ENCODE measurements around the gene C22orf39. TPM values are rescaled to one million over a fixed set of nuclear protein-coding genes. Genes with fewer than 3 reads are reported as not detected.
"Not testable (repeated sequence)": the region's sequence is repeated elsewhere in the genome, so short reads cannot be mapped to it uniquely, and the experiment has no call there.

The C22orf39 gene
- total and polyA plus RNA-seq, 2 donors (not counting 1 experiment from before 2014, with no cell fraction given), result 37.7 to 47.2 TPM

DNA sequence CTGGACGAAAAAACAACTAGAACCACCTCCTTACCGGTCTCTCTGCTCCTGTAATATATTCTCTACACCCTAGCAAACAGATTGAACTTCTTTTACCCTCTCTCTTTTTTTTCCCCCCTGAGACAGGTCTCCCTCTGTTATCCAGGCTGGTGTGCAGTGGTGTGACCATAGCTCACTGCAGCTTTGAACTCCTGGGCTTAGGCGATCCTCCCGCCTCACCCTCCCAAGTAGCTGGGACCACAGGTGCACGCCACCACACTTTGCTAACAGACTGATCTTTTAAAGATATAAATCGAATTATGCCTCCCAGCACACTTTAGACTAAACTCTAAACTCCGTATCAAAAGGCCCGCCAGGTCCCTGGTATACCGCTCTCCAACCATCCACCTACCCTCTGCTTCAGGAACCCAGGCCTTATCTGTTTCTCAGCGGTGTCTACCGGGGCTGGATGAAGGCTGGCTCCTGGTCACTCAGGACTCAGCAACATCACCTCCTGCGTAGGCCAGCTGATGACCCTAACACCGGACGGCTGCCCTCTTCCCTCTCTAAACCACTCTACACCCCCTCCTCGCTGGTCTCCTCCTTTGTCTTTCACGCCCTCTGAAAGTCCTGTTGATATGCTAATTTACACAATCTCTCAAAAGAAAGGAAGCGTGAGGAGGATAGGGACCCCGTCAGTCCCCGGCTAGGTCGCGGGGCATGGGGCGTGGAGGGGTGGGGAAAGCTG, 745 bp downstream of the C22orf39 start:
- intact Hi-C loops (cut with micrococcal nuclease), result loop anchor here (1.0 to 5.0 kb wide), 6 partner anchors 14 to 324 kb away; partner anchors contain the start of genes CDC45, CLTCL1, DGCR2 and MRPL40

DNA sequence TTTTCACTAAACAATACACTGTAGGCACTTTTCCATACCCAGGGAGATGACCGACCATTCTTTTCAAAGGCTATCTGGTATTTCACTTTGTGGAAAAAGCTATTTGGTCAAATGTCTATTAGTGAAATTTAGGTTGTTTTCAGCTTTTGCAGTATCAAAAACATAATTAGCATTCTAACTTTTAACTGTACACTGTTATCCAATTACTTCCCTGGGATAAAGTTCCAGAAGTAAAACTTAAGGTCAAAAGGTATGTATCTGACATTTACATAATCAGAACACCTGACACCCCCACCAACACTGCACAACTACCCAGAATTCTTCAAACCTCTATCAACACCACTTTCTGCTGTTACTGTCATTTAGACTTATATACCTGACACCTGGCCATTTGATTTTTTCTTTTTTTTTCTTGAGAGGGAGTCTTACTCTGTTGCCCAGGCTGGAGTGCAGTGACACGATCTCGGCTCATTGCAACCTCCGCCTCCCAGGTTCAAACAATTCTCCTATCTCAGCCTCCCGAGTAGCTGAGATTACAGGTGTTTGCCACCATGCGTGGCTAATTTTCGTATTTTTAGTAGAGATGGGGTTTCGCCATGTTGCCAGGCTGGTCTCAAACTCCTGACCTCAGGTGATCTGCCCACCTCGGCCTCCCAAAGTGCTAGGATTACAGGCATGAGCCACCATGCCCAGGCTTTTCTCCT, 2.1 kb downstream of the C22orf39 start:
- ATAC-seq (ENCODE audit: low read depth), result not testable (repeated sequence)

More for the DNA sequence above, 745 bp downstream of the C22orf39 start:
- Histone ChIP-seq H3K9ac (ENCODE audit: low read length) (peak overlapping the region; percentile 84), H3K36me3 (replicated peaks in 1 of 2; ENCODE audit: control extremely low read depth in 1 of 2, control insufficient read depth in 1 of 2, extremely low read depth in 1 of 2, insufficient read depth in 2 of 2, low read length in 1 of 2) (peaks cover 0 to 43% of the 10 kb centered on the region in 2 experiments), H3K79me2 (ENCODE audit: control insufficient read depth, insufficient read depth, low read length) (peaks cover 70% of the 10 kb centered on the region), H3K9me3 (ENCODE audit: control extremely low read depth in 1 of 3, control insufficient read depth in 2 of 3, insufficient read depth in 1 of 3, low read length in 2 of 3) (no peaks in the 10 kb centered on the region), H3K4me2 (replicated peaks; ENCODE audit: low read depth, low read length, poor library complexity, severe bottlenecking) (peak overlapping the region; percentile 82), H2AFZ (ENCODE audit: insufficient read depth, low read depth, low read length, poor library complexity, severe bottlenecking) (peak overlapping the region; percentile 76), H3K4me1 (ENCODE audit: control insufficient read depth in 2 of 2, insufficient read depth in 2 of 2, low read length in 2 of 2) (peaks cover 16 to 27% of the 10 kb centered on the region in 2 donors), H3K27me3 (replicated peaks in 1 of 4; ENCODE audit: control extremely low read depth in 1 of 4, control insufficient read depth in 3 of 4, insufficient read depth in 4 of 4, low read length in 3 of 4) (no peaks in the 10 kb centered on the region), H3K4me3 (ENCODE audit: control extremely low read depth in 1 of 5, extremely low read depth in 1 of 5, insufficient read depth in 1 of 5, low read depth in 2 of 5, low read length in 4 of 5) (peak overlapping the region; percentile 65 to 80 (median 79)), H3K27ac (ENCODE audit: low read length in 2 of 2) (peak overlapping the region; percentile 92 to 96), H4K20me1 (ENCODE audit: control insufficient read depth, insufficient read depth, low read length, poor library complexity, severe bottlenecking) (peaks cover 21% of the 10 kb centered on the region)
- Mint-ChIP-seq H3K4me3 (peak overlapping the region; percentile 99), H3K27me3 (no peaks in the 10 kb centered on the region), H3K27ac (peak overlapping the region; percentile 98), H3K9me3 (ENCODE audit: insufficient read depth) (no peaks in the 10 kb centered on the region), H3K4me1 (peaks cover 42% of the 10 kb centered on the region)
- DNase-seq (no peak), ATAC-seq (ENCODE audit: low read depth) (no peak)
- POLR2A ChIA-PET, result interaction anchor here (0.6 to 4.5 kb wide), 7 partner anchors 13 to 273 kb away, joined by 3 to 29 read pairs (median 3); partner anchors contain the start of genes CLTCL1, HIRA, MRPL40 and SLC25A1
- TF ChIP-seq, protein P1, sequence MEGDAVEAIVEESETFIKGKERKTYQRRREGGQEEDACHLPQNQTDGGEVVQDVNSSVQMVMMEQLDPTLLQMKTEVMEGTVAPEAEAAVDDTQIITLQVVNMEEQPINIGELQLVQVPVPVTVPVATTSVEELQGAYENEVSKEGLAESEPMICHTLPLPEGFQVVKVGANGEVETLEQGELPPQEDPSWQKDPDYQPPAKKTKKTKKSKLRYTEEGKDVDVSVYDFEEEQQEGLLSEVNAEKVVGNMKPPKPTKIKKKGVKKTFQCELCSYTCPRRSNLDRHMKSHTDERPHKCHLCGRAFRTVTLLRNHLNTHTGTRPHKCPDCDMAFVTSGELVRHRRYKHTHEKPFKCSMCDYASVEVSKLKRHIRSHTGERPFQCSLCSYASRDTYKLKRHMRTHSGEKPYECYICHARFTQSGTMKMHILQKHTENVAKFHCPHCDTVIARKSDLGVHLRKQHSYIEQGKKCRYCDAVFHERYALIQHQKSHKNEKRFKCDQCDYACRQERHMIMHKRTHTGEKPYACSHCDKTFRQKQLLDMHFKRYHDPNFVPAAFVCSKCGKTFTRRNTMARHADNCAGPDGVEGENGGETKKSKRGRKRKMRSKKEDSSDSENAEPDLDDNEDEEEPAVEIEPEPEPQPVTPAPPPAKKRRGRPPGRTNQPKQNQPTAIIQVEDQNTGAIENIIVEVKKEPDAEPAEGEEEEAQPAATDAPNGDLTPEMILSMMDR (IDR thresholded peaks at IDR 0.05), result no peak
- no peak for TF ChIP-seq EZH2 (IDR thresholded peaks at IDR 0.05; ENCODE audit: borderline replicate concordance, insufficient read depth, low read depth, low read length, poor library complexity, severe bottlenecking)
- CTCF ChIA-PET, result interaction anchor here (1.0 to 1.8 kb wide), 5 partner anchors 14 to 155 kb away, joined by 3 to 4 read pairs (median 3); partner anchors contain the start of genes CDC45 and MRPL40
- 37% methylated on average over 19 of the region's 22 CpGs for WGBS (ENCODE audit: insufficient coverage)

More for the DNA sequence above, 2.1 kb downstream of the C22orf39 start:
- WGBS (ENCODE audit: insufficient coverage), result 100% methylated on average over 3 of the region's 9 CpGs
- peak overlapping the region; percentile 67 for H3K4me3 Mint-ChIP-seq
- H3K9me3 ChIP-seq (ENCODE audit: control extremely low read depth in 1 of 3, control insufficient read depth in 2 of 3, insufficient read depth in 1 of 3, low read length in 2 of 3); H3K4me3 ChIP-seq (ENCODE audit: control extremely low read depth in 1 of 5, extremely low read depth in 1 of 5, insufficient read depth in 1 of 5, low read depth in 2 of 5, low read length in 4 of 5); H3K9ac ChIP-seq (ENCODE audit: low read length); H3K9me3 Mint-ChIP-seq (ENCODE audit: insufficient read depth); H3K27ac ChIP-seq (ENCODE audit: low read length in 2 of 2); H3K27me3 Mint-ChIP-seq; H3K27me3 ChIP-seq (replicated peaks in 1 of 4; ENCODE audit: control extremely low read depth in 1 of 4, control insufficient read depth in 3 of 4, insufficient read depth in 4 of 4, low read length in 3 of 4); H2AFZ ChIP-seq (ENCODE audit: insufficient read depth, low read depth, low read length, poor library complexity, severe bottlenecking); H3K4me2 ChIP-seq (replicated peaks; ENCODE audit: low read depth, low read length, poor library complexity, severe bottlenecking); DNase-seq: not testable (repeated sequence)
- intact Hi-C loops (cut with micrococcal nuclease), result loop anchor here (5.0 kb wide), 2 partner anchors 187 to 323 kb away; partner anchors contain the start of gene DGCR2
- H3K27ac Mint-ChIP-seq, result peak overlapping the region; percentile 62
- ChIA-PET CTCF (interaction anchor here (0.9 to 1.6 kb wide), 3 partner anchors 10 to 32 kb away, joined by 3 to 4 read pairs (median 3); no protein-coding TSS in a partner anchor), POLR2A (interaction anchor here (0.7 to 4.5 kb wide), 2 partner anchors 12 to 96 kb away, joined by 3 to 29 read pairs; partner anchors contain the start of genes HIRA and MRPL40)
- H3K36me3 ChIP-seq (replicated peaks in 1 of 2; ENCODE audit: control extremely low read depth in 1 of 2, control insufficient read depth in 1 of 2, extremely low read depth in 1 of 2, insufficient read depth in 2 of 2, low read length in 1 of 2), result peaks cover 0 to 40% of the 10 kb centered on the region in 2 experiments
- H3K79me2 ChIP-seq (ENCODE audit: control insufficient read depth, insufficient read depth, low read length), result peaks cover 78% of the 10 kb centered on the region
- peaks cover 16 to 27% of the 10 kb centered on the region in 2 donors for H3K4me1 ChIP-seq (ENCODE audit: control insufficient read depth in 2 of 2, insufficient read depth in 2 of 2, low read length in 2 of 2)
- peaks cover 45% of the 10 kb centered on the region for H3K4me1 Mint-ChIP-seq
- peaks cover 22% of the 10 kb centered on the region for H4K20me1 ChIP-seq (ENCODE audit: control insufficient read depth, insufficient read depth, low read length, poor library complexity, severe bottlenecking)

All from B cell (primary cell).